ENCODE measurements around the gene ZNF507. TPM values are rescaled to one million over a fixed set of nuclear protein-coding genes. Genes with fewer than 3 reads are reported as not detected.
"Not testable (repeated sequence)": the region's sequence is repeated elsewhere in the genome, so short reads cannot be mapped to it uniquely, and the experiment has no call there.

ZNF507 gene
- total RNA-seq, 1 donor from 2014 or later: 18.5 TPM

GRCh38 chr19:32367948-32368536 is 22.6 kb downstream of the ZNF507 start:
- no peak for DNase-seq (ENCODE audit: low spot score)

GRCh38 chr19:32368787-32369186 is 23.4 kb downstream of the ZNF507 start:
- DNase-seq (ENCODE audit: low spot score): no peak

- no peak for DNase-seq (ENCODE audit: low spot score)
Observed at GRCh38 chr19:32372726-32373517, 27.5 kb downstream of the ZNF507 start.

GRCh38 chr19:32373585-32374295 is 28.3 kb downstream of the ZNF507 start:
- peak; percentile 93 for DNase-seq (ENCODE audit: low spot score)

DNA sequence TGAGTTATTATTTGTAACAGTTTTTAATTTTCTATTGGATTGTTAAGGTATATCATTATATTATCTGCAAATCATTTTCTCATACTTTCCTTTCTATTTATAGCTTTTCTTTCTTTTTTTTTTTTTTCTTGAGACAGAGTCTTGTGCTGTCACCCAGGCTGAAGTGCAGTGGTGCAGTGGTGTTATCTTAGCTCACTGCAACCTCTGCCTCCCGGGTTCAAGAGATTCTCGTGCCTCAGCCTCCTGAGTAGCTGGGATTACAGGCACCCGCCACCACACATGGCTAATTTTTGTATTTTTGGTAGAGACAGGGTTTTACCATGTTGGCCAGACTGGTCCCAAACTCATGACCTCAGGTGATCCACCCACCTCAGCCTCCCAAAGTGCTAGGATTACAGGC is 29.0 kb downstream of the ZNF507 start:
- not testable (repeated sequence) for DNase-seq (ENCODE audit: low spot score)

DNA sequence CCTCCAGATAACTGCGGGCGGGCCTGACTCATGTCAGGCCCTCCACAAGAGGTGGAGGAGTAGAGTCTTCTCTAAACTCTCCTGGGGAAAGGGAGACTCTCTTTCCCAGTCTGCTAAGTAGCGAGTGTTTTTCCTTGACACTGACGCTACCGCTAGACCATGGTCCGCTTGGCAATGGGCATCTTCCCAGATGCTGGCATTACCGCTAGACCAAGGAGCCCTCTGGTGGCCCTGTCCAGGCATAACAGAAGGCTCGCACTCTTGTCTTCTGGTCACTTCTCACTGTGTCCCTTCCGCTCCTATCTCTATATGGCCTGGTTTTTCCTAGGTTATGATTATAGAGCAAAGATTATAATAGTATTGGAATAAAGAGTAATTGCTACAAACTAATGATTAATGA is 31.7 kb downstream of the ZNF507 start:
- DNase-seq (ENCODE audit: low spot score): not testable (repeated sequence)

GRCh38 chr19:32380269-32380668 is 34.9 kb downstream of the ZNF507 start:
- DNase-seq (ENCODE audit: low spot score): no peak

DNA sequence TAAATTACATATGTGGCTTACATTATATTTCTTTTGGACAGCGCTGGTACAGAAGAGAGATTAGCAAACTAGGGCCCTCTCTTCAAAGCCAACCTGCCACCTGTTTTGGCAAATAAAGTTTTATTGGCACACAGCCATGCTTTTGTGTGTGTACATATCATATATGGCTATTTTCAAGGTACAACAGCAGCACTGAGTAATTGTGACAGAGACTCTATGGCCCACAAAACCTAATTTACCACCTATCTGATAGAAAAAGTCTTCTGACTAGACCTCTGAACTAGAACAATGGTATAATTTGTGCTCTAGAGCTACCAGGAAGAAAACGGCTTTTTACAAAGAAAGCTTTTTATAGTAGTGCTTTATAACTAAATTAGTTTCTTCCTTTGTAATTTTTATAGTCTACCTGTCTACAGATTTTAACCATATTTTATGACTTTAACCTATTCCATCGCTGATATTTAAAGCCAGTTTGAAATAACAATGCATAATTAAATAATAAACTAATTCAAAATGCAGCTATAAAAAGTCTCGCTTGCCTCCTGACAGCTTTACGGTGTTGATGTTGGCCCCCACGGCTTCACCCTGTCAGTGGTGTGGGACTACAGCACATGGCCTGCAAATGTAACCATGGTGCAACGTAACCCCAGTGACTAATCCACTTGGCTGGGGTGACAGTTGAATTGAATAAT is 42.4 kb downstream of the ZNF507 start:
- DNase-seq (ENCODE audit: low spot score): no peak

- DNase-seq (ENCODE audit: low spot score): no peak
Observed at GRCh38 chr19:32388393-32388855, 43.0 kb downstream of the ZNF507 start.

DNA sequence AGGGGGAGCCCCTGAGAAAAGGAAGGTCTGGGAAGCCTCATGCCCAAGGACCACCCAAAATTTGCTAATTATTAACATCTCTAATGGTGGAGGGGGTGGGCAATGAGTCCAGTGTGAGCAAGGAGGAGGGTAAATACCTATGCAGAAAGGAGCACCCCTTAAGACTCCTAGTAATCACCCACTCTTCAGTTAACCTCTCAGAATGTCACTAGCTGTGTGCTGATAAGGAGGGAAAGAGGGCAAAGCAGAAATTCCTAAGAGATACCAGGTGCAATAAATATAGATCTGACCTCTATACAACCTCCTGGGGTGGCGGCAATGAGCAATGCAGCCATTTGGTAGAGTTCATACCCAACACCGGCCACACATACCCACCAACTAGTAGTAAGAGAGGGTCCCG is 47.5 kb downstream of the ZNF507 start:
- no peak for DNase-seq (ENCODE audit: low spot score)

- DNase-seq (ENCODE audit: low spot score): no peak
Observed at GRCh38 chr19:32396046-32396652, 50.7 kb downstream of the ZNF507 start.

GRCh38 chr19:32397671-32398101 is 52.3 kb downstream of the ZNF507 start:
- no peak for DNase-seq (ENCODE audit: low spot score)

- DNase-seq (ENCODE audit: low spot score): no peak
Observed at GRCh38 chr19:32401992-32402391, 56.6 kb downstream of the ZNF507 start.

DNA sequence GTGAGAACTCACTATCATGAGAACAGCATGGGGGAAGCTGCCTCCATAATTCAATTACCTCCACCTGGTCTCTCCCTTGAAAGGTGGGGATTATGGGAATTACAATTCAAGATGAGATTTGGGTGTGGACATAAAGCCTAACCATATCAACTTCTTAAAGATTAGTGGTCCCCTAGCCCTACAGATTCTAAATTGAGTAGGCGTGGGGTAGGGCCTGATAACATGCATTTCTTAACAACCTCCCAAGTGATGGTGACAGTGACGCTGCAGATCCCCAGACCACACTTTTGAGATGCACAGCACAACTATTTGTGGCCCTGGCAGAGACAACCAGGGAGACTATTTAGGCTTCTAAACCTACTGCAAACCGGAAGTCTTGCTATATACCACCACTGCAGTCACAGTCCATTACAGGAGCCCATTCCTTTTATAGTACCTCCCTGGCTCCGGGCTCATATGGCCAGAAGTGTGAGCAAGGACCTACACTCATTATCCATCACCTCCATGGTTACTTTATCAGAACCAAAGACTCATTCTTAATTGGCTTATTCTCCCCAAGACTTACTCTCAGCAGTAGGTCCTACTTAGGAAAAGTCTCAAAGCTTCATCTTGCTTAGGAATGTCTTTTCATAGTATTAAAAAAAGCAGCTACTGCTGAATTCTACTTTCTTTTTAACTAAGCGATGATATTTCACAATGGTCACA is 58.0 kb downstream of the ZNF507 start:
- no peak for DNase-seq (ENCODE audit: low spot score)

GRCh38 chr19:32404213-32404932 is 59.0 kb downstream of the ZNF507 start:
- no peak for DNase-seq (ENCODE audit: low spot score)

DNA sequence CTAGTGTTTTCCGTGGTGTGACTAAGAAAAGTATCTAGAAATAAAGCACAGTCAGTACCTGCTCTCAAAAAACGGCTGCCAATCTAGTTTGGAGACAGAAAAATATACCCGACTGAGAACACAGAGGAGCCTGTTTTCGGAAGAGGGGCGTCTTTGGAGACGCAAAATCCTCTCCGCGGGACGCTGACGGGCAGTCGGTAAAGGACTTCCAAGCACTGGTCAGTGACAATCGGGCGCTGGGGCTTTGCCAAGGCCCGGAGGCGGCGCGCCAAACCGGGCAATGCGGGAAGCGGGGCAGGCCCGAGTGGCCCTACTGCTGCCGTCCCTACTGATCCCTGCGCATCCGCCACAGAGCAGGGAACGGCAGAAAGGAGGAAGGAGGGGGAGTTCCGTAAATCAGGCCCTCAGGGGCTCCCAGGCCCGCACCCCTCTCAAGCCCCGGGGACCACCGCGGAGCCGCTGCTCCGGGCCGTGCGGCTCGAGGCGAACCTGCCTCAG is 59.6 kb downstream of the ZNF507 start:
- peak; percentile 48 for DNase-seq (ENCODE audit: low spot score)

DNA sequence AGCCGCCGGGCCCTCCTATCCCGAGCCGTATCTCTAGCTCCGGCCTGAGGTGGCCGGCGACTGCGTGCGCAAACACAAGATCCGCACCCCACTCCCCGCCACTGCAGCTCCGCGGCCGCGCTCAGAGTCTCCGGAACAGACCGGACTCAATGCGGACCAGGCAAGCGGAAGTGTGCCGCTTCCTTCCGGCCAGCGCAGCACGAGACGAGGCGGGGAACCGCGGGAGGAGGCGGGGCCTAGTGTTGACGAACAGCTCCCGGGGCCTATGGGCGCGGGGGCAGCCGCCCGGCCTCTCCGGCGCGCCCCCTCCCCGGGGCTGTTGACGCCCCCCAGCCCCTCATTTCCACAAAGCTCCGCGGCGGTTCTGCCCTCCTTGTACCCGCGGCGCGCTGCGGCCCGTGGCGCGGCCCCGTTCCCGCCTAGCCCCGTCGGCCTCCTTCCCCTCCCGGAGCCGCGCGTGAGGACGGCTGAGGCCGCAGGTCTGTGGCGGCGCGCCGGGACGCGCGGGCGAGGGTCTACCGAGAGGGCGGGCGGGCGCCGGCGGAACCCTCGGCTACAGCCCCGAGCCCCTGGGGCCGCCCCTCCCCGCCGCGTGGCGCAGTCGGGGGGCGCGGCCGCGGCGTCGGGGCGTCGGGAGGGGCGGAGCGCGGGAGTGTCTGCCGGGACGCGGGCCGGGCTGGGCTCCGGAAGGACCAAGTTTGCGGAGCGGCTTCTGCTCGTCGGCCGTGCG is 60.2 kb downstream of the ZNF507 start, which contains the start of gene DPY19L3:
Gene DPY19L3, plus strand, starts transcription at position 340 of the 730 bp plus-strand sequence. CDS start 2,484 bp downstream, outside the sequence.
- peak; percentile 96 for DNase-seq (ENCODE audit: low spot score)

DNA sequence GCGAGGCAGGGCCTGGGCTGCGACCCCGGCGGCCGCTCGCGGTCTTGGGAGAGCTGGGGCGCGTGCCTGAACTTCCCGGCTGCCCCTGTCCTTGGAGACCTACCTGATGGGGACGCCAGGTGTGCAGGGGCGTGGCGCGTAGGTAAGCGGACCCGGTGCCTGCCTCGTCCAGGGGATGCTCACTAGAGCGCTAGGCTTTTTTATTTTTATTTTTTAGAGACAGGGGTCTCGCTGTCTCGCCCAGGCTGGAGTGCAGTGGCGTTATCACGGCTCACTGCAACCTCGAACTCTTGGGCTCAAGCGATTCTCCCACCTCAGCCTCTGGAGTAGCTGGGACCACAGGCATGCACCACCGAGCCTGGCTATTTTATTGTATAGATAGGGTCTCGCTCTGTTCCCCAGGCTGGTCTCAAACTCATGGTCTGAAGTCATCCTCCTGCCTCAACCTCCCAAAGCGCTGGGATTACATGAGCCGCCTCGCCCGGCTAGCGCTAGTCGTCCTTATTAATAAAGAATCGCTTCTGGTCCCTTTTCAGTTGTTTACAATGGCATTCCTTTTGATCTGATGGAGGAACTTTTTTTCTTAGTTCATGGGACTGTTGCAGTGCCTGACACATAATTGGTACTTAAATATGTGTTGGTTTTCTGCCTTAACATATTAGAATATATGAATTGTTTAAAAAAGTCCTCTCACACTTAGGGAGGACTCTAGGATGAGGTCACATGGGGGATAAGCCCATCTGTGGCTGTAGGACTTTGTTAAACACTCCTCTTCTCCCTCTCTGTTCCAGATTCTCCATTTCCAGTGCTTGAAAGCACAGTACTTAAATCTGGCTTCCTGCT is 61.0 kb downstream of the ZNF507 start:
- peak; percentile 23 for DNase-seq (ENCODE audit: low spot score)
